Fibroblast of peridontal ligament (primary cell): ENCODE results near the gene UST.
A peak's percentile ranks its signal among the peaks of the same experiment; 100 is the strongest.
"Not testable (repeated sequence)": the region's sequence is repeated elsewhere in the genome, so short reads cannot be mapped to it uniquely, and the experiment has no call there.

ENCODE experiments used
- DNase-seq: peaks from one replicate; pipeline ENCODE4 v3.0.0-alpha.2; 2010; ENCODE audit errors: extremely low read depth

The UST gene

GRCh38 chr6:148898376-148899014, 151.7 kb downstream of the UST start:
- no peak for DNase-seq

DNA sequence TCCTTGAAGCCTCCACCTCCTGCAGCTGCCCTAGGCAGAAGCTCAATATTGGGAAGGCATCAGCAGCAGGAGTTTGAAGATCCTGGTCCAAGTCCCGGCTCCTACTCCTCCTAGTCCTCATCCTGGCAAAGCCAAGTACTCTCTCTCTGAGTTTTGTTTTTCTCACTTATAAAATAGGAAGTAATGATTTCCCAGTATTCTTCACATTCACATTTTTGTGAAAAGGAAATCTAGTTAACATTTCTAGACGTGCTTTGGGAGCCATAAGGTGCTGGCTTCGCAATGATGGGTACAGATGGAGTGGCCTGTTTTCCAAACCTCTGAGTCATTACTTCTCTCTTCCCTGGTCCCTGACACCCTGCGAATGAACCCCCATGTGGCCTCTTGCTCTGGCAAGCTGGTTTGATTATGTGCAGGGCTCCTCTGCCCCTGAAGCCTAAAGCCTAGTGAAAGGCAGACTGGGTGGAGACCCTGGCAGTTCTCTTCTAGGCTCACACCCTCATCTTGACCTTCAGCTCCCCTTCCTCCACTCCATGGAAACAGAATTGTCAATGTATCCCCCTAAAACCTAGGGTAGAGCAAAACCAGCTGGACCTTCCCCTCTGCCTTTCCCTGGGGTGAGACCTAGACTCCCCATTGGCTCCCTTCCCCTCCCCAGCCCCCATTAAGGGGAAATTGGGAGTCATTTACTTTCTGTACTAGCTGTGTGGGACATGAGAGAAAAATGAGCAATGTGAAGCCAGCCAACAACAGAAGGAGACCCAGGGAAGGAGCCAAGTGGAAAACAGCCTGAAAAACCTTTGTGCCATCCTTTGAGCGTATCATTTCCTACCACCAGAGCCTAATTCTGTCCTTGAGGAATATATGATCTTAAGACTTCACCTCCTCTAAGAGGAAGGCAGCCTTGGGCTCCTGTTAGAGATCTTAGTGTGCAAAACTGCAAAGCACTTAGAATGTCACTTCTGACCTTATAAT, 158.4 kb downstream of the UST start:
- DNase-seq = no peak

DNA sequence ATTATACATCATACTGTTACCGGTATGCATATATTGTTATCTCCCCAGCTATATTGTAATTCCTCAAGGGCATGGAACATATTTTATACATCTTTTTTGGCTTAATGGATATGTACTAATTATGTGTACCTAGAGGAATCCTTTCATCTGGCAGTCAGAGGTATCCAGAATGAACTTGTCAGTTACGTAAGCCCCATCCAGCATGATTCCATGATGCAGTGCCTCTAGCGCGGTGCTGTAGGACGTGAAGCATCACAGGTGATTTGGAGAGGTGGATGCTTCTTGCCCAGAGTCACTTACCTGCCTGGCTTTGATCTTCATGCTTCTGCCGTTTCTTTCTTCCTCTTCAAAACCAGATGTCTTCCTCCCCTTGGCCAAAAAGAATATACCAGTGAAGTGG, 159.1 kb downstream of the UST start:
- DNase-seq = no peak

- DNase-seq = no peak
These were observed 159.6 kb downstream of the UST start for GRCh38 chr6:148906386-148906785.

GRCh38 chr6:148907573-148907972, 160.7 kb downstream of the UST start:
- no peak for DNase-seq

GRCh38 chr6:148912252-148912651, 165.4 kb downstream of the UST start:
- no peak for DNase-seq

- DNase-seq = no peak
These were observed 169.0 kb downstream of the UST start for GRCh38 chr6:148915810-148916209.

GRCh38 chr6:148916485-148916884, 169.7 kb downstream of the UST start:
- not testable (repeated sequence) for DNase-seq

GRCh38 chr6:148924226-148925012, 177.6 kb downstream of the UST start:
- no peak for DNase-seq

GRCh38 chr6:148925701-148926100, 178.9 kb downstream of the UST start:
- no peak for DNase-seq

GRCh38 chr6:148926478-148926877, 179.6 kb downstream of the UST start:
- peak; percentile 19 for DNase-seq

- no peak for DNase-seq
These were observed 180.8 kb downstream of the UST start for GRCh38 chr6:148927586-148927985.

GRCh38 chr6:148928811-148929210, 182.0 kb downstream of the UST start:
- DNase-seq = no peak

GRCh38 chr6:148932208-148932607, 185.4 kb downstream of the UST start:
- DNase-seq = no peak

- DNase-seq = no peak
These were observed 185.9 kb downstream of the UST start for GRCh38 chr6:148932731-148933130.

DNA sequence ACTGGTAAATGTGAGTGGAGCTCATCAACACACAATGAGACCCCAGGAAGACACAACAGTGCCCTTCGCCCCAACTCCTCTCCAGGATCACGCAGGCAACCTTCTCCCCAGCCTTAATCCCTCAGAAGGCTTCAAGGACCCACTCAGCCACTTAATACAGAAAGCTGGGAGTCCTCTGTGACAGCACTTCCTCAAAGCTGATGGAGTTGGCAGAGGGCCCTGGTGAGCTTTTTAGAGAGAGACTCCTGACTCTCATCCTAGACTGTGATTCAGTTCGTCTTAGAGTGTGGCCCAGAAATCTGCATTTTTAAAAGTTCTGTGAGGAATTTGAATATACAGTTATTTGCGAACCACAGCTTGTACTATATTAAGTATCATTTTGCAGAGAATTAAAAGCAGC, 187.7 kb downstream of the UST start:
- DNase-seq = peak; percentile 44

GRCh38 chr6:148934961-148935360, 188.1 kb downstream of the UST start:
- DNase-seq = peak; percentile 56

DNA sequence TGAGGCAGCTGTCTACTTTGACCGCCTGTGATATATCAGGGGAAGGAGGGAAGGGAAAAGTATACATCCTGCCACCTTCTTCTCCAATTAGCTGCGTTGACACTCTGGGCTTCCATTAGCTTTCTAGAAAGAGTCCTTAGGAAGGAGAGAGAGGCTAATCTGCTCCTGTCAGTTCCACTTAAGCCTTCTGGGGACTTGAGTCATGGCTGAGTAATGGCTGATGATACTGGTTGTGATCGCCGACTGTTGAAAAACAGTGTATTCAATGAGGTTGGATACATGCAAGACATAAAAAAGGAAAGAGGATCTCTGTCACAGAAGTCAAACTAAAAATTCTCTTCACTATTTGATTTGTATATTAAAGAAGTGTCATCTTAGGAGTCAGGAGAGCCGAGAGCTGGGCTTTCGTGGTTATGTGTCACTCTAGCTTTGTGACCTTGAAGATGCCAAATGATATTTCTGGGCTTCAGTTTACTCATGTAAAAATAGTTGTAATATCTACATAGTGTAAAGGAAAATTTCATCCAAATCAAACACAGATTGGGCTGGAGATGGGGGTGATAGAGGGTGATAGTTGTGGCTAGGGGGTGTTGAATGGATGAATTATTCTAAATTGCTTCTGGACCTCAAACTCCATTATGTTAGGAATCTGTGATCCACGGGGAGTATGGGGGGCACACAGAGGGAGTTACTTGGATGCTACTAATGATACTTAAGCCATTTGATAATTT, 189.0 kb downstream of the UST start:
- peak; percentile 50 for DNase-seq

DNA sequence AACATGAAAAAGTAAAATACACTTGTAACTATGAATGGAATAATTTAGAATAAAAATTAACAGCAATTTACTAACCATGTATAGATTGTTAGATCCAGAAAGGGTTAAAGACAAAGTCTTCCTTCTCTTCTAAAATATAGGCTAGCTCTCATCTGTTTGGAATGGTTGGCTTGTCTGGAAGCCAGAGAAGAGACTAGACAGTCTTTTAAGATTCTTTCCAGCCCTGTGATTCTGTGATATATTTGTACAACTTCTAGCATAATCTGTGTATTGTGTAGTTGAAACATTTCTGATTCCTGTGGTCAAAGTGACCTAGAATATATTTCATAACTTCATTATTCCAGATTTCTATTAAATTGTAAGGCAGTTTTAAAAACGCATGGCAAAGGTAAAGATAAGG, 196.6 kb downstream of the UST start:
- DNase-seq = peak; percentile 71

DNA sequence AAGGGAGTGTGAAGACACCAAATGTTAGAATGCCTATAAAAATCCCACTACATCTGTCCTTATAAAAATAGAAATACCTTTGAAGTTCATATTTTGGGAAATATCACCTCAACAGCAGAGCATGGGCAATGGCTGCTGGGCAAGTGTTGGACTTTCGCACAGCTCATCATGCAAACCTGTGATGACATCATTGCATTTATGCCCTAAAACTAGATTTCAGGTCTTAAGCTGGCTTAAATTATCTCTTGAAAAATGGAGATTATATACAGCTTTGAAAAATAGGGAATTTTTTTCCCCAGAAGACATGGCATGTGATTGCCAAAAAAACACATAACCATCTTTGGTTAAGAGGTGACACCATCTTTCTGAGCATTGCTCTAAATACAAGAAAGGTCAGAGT, 197.8 kb downstream of the UST start:
- no peak for DNase-seq

- DNase-seq = peak; percentile 23
These were observed 198.6 kb downstream of the UST start for GRCh38 chr6:148945301-148946021.
